ENCODE data around the gene ARHGAP29. TPM values are rescaled to one million over a fixed set of nuclear protein-coding genes. Genes with fewer than 3 reads are reported as not detected.

Gene ARHGAP29
- total RNA-seq, 4 donors from 2014 or later: 62.3 to 112 (median 88.9) TPM

DNA sequence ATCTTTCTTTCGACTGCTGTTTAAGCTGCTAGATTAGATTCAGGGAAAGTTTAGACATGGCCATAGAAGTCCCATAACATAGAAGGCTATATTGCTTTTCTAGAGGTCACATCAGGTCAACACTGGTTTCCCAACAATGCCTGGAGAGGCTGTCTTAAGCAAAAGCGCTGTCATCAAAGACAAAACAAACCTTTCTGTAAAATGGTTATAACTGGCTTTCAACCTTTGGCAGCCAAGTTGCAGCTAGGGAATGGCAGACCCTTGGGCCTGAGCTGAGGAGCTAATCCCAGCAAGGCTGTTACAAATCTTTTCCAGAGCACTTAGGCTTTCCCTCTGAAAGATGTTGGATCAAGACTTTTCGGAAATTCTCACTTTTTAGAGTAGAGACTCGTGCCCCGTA, 105.3 kb downstream of the ARHGAP29 start:
- TF ChIP-seq, protein P1, sequence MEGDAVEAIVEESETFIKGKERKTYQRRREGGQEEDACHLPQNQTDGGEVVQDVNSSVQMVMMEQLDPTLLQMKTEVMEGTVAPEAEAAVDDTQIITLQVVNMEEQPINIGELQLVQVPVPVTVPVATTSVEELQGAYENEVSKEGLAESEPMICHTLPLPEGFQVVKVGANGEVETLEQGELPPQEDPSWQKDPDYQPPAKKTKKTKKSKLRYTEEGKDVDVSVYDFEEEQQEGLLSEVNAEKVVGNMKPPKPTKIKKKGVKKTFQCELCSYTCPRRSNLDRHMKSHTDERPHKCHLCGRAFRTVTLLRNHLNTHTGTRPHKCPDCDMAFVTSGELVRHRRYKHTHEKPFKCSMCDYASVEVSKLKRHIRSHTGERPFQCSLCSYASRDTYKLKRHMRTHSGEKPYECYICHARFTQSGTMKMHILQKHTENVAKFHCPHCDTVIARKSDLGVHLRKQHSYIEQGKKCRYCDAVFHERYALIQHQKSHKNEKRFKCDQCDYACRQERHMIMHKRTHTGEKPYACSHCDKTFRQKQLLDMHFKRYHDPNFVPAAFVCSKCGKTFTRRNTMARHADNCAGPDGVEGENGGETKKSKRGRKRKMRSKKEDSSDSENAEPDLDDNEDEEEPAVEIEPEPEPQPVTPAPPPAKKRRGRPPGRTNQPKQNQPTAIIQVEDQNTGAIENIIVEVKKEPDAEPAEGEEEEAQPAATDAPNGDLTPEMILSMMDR (IDR thresholded peaks at IDR 0.05; ENCODE audit: low read depth): no peak

- TF ChIP-seq, protein P1 (IDR thresholded peaks at IDR 0.05; ENCODE audit: low read depth): no peak
Observed at GRCh38 chr1:94130851-94131595, 106.4 kb downstream of the ARHGAP29 start.

DNA sequence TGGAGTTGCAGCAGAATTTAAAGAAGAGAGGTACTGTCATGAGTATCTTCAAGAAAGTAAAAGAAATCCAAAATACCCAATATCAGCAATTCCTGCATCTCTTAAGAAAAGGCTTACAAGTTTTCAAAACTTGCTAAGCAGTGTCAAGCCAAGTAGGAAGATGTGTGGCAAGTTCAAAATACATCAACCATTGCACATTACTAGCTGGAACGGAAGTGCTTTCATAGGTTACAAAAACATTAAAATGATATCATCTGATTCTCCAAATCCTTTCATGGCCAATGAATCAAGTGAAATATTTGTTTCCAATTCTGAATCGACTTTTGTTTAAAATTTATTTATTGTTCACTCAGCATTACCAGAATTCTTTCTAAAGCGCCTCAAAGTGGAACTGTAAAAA, 110.7 kb downstream of the ARHGAP29 start:
- TF ChIP-seq, protein P1 (IDR thresholded peaks at IDR 0.05; ENCODE audit: low read depth): no peak

- TF ChIP-seq, protein P1 (IDR thresholded peaks at IDR 0.05; ENCODE audit: low read depth): no peak
Observed at GRCh38 chr1:94125551-94126514, 111.6 kb downstream of the ARHGAP29 start.

DNA sequence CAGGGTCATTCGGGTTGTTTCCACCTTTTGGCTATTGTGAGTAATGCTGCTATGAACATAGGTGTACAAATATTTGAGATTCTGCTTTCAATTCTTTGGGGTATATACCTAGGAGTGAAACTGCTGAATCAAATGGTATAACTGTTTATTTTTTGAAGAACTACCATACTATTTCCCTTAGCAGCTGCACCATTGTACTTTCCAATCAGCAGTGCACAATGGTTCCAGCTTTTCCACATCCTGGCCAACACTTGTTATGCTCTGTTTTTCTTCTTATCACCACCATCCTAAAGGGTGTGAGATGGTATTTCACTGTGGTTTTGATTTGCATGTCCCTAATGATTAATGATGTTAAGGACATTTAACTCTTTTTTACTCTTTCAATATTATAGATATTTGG, 112.8 kb downstream of the ARHGAP29 start:
- TF ChIP-seq, protein P1 (IDR thresholded peaks at IDR 0.05; ENCODE audit: low read depth): no peak

DNA sequence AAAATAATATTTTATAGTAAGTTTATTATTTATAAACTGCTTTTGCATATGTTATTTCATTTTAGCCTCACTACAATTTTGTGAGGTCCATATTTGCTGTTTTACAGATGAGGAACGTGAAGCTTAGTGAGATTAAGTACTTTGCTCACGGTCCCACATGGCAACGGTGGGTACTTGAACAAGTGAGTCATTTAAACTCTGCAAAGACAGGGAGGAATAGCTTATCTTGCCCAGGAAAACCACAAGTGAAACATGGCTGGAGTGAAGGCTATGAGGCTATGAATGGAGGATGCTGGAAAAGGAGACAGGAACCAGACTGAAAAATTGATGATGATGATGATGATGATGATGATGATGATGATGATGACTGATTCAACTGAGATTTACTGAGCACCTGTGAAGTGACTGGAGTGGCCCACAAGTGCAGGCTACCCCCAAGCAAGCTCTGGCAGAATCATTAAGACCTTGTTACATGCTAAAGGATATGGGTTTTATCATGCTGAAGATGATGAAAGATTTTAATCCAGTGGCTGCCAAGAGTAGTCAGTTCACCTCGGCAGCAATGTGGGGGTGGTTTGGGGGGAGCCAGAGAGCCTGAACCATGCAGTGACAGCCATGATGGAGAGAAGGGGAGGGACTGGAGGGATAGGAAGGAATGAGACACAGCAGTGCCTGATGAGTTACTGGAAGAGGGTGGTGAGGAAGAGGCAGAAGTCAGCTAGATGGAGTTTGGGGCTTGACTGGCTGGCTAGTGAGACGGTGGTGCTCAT, 115.0 kb downstream of the ARHGAP29 start:
- TF ChIP-seq, protein P1 (IDR thresholded peaks at IDR 0.05; ENCODE audit: low read depth): no peak

Other genes starting within 250 kb of the ARHGAP29 start
- gene ABCA4, start 116.4 kb downstream of the ARHGAP29 start, total RNA-seq: under 1 TPM; 0.16 to 0.51 (median 0.30) TPM
- 10 to 100 TPM; 21.1 to 48.4 (median 28.0) TPM for gene ABCD3, start 180.8 kb upstream of the ARHGAP29 start, total RNA-seq